ENCODE data around the gene PPP1R15B. TPM values are rescaled to one million over a fixed set of nuclear protein-coding genes. Genes with fewer than 3 reads are reported as not detected.
A peak's percentile ranks its signal among the peaks of the same experiment; 100 is the strongest.

PPP1R15B gene
- total and polyA plus RNA-seq, 2 of the 4 experiments (the other 2 are of a cell fraction): 14.9 to 15.0 TPM

DNA sequence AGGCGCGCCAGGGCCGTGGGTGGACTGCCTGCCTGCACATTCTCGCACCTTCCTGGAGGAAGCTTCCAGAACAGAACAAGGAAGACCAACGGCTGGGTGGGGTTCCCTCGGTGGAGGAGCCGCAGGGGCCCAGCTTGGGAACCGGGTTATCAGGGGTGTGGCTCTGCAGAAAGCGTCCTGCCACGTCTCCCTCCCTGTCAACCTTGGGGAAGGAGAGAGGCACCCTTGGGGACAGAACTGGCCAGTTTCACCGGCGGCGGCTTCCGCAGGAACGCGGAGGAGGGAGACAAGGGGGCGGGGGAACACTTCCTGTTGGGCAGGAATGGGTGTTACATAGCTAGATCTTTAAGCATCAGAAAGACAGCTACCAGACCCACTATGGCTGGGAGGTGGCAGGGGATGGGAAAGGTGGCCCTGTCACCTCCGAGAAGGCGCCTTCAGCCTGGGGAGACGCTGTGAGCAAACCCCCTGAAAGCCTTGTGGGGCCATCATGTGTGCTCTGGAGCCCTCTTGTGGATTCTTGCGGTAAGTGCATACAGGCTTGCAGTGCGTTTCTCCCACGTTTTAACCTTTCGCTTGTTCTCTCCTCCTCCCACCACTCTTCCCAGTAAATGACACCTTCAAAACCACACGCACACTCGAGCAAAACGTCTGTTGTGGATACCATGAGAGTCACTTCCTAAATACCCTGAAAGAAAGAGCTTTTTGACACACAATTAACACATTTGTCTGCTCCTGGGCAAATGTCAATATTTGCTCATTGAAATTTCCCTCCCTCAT, 48.1 kb downstream of the PPP1R15B start:
- Histone ChIP-seq H3K14ac (replicated peaks; ENCODE audit: low read depth, low read length) (peak overlapping the region; percentile 85), H3K4ac (ENCODE audit: low read depth, low read length) (peak overlapping the region; percentile 85), H3K79me1 (ENCODE audit: low read depth in 1 of 2, low read length in 2 of 2) (no peaks in the 10 kb centered on the region), H3K9me1 (ENCODE audit: insufficient read depth, low read length) (no peaks in the 10 kb centered on the region), H3K56ac (ENCODE audit: extremely low read depth, insufficient read depth, low read length) (peak overlapping the region; percentile 73; the same call in 1 of the 2 replicates), H4K5ac (ENCODE audit: low read depth, low read length) (peak overlapping the region; percentile 60), H2AFZ (replicated peaks; ENCODE audit: low read length, poor library complexity) (peak overlapping the region; percentile 96), H3K4me2 (ENCODE audit: low read depth, low read length) (peak overlapping the region; percentile 76), H3K4me1 (ENCODE audit: control insufficient read depth, insufficient read depth, low read length) (peaks cover 14% of the 10 kb centered on the region), H3K9me3 (ENCODE audit: control insufficient read depth, insufficient read depth, low read length) (no peaks in the 10 kb centered on the region), H2BK20ac (ENCODE audit: low read depth, low read length) (peak overlapping the region; percentile 94), H3K27me3 (ENCODE audit: control insufficient read depth, insufficient read depth, low read length) (peaks cover 4% of the 10 kb centered on the region), H3K9ac (ENCODE audit: low read depth, low read length) (peak overlapping the region; percentile 63), H4K8ac (ENCODE audit: low read depth in 2 of 2, low read length in 2 of 2) (peak overlapping the region; percentile 65 to 97), H3K4me3 (ENCODE audit: insufficient read depth, low read depth, low read length) (peak overlapping the region; percentile 22), H2BK120ac (ENCODE audit: low read depth, low read length) (peak overlapping the region; percentile 97), H2AK5ac (ENCODE audit: low read depth, low read length) (peak overlapping the region; percentile 86; the same call in 1 of the 2 replicates), H2AK9ac (replicated peaks; ENCODE audit: low read depth, low read length, poor library complexity) (peak overlapping the region; percentile 84), H2BK15ac (ENCODE audit: low read depth, low read length) (peak overlapping the region; percentile 81; the same call in 2 of the 3 replicates), H4K91ac (ENCODE audit: insufficient read depth, low read depth, low read length) (peak overlapping the region; percentile 88), H2BK5ac (ENCODE audit: low read depth, low read length, poor library complexity, severe bottlenecking) (peak overlapping the region; percentile 29), H3K36me3 (ENCODE audit: control insufficient read depth, insufficient read depth, low read length) (no peaks in the 10 kb centered on the region), H3K18ac (ENCODE audit: low read depth, low read length) (peak overlapping the region; percentile 72), H3K23ac (ENCODE audit: low read depth, low read length) (peak overlapping the region; percentile 91), H3K27ac (ENCODE audit: insufficient read depth, low read length) (peak overlapping the region; percentile 28; the same call in 1 of the 2 replicates), H4K20me1 (ENCODE audit: insufficient read depth, low read length) (no peaks in the 10 kb centered on the region)
- WGBS, 2 experiments (ENCODE audit: extremely low coverage in 2 of 2, insufficient read length in 1 of 2): 3% methylated on average over 11 of the region's 27 CpGs; no CpG with 5 or more reads in 1 of the 2 experiments
- BruUV-seq (replicated peaks): no TSS peak
- POLR2A ChIA-PET (ENCODE audit: unreplicated experiment): no interaction called here
- in situ Hi-C loops (cut with MboI; ENCODE audit: low sequenced_read_pairs): loop anchor here (5.0 to 10.0 kb wide), 4 partner anchors 111 to 499 kb away; partner anchors contain the start of genes GOLT1A and SNRPE
- CTCF ChIA-PET: interaction anchor here (0.6 to 5.0 kb wide), 19 partner anchors 20 to 553 kb away, joined by 3 to 27 read pairs (median 4); partner anchors contain the start of gene GOLT1A
- DNase-seq (peak; percentile 71), ATAC-seq (ENCODE audit: low read depth) (peak; percentile 75)
- intact Hi-C loops (cut with micrococcal nuclease): loop anchor here (1.0 to 5.0 kb wide), 4 partner anchors 105 to 501 kb away; partner anchors contain the start of gene SNRPE
- dilution Hi-C loops (cut with HindIII; ENCODE audit: low sequenced_read_pairs, unreplicated experiment): no loop called here
- TF ChIP-seq CHD1 (IDR thresholded peaks at IDR 0.05; ENCODE audit: low read depth, low read length) (no peak), BHLHE40 (IDR thresholded peaks at IDR 0.05; ENCODE audit: low read depth, low read length) (no peak), MAFK (IDR thresholded peaks at IDR 0.05; ENCODE audit: low read depth, low read length) (no peak), POLR2A (IDR thresholded peaks at IDR 0.05; ENCODE audit: low read depth, low read length) (peak; percentile 61; the same call in 1 of the 2 replicates), NFE2L2 (IDR thresholded peaks at IDR 0.05; ENCODE audit: low read depth, low read length) (no peak), SMC3 (IDR thresholded peaks at IDR 0.05; ENCODE audit: low read depth, low read length) (peak; percentile 96), MXI1 (IDR thresholded peaks at IDR 0.05; ENCODE audit: borderline replicate concordance, low read depth, low read length) (0 out of 2 replicates have a peak, but pooled peaks have one; percentile 7), CEBPB (IDR thresholded peaks at IDR 0.05; ENCODE audit: low read depth, low read length) (no peak), MAZ (IDR thresholded peaks at IDR 0.05; ENCODE audit: borderline replicate concordance, low read depth, low read length) (peak; percentile 29; the same call in 1 of the 2 replicates), CTCF (conservative IDR thresholded peaks at IDR 0.05; ENCODE audit: low read depth, low read length) (peak; percentile 98), RAD21 (IDR thresholded peaks at IDR 0.05; ENCODE audit: low read length) (peak; percentile 99)
- TF ChIP-seq, protein P1, sequence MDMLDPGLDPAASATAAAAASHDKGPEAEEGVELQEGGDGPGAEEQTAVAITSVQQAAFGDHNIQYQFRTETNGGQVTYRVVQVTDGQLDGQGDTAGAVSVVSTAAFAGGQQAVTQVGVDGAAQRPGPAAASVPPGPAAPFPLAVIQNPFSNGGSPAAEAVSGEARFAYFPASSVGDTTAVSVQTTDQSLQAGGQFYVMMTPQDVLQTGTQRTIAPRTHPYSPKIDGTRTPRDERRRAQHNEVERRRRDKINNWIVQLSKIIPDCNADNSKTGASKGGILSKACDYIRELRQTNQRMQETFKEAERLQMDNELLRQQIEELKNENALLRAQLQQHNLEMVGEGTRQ (IDR thresholded peaks at IDR 0.05; ENCODE audit: low read depth, low read length): no peak
- TF ChIP-seq, protein P2, sequence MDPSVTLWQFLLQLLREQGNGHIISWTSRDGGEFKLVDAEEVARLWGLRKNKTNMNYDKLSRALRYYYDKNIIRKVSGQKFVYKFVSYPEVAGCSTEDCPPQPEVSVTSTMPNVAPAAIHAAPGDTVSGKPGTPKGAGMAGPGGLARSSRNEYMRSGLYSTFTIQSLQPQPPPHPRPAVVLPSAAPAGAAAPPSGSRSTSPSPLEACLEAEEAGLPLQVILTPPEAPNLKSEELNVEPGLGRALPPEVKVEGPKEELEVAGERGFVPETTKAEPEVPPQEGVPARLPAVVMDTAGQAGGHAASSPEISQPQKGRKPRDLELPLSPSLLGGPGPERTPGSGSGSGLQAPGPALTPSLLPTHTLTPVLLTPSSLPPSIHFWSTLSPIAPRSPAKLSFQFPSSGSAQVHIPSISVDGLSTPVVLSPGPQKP (IDR thresholded peaks at IDR 0.05; ENCODE audit: borderline replicate concordance, low read depth, low read length): no peak
